HG02852 (cell line): ENCODE data around the gene KIF21A.

Experiments used
- ATAC-seq: cut with Tn5 transposase; IDR thresholded peaks from one replicate; pipeline ENCODE4 v1.9.1; 2021; ENCODE audit warnings: mild to moderate bottlenecking, moderate library complexity; ENCODE audit not compliant: unreplicated experiment

The KIF21A gene

DNA sequence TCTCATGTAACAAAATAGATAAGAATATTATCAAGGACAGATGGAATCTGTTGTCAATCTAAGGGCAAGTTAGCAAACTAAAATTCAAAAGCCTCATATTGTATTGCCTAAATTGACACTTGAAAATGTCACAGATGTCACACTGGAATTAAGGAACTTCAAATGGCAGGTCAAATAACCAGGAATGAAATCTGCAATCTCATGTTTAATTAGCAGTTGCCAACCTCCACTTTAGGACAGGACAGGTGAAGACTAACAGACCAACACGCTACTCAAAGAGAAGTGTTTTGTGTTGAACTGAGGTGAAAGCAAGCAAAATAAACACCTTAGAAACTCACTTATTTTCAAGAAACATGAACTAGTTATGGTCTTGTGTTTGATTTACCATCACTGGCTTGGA is 11.1 kb downstream of the KIF21A start:
- ATAC-seq = no peak

DNA sequence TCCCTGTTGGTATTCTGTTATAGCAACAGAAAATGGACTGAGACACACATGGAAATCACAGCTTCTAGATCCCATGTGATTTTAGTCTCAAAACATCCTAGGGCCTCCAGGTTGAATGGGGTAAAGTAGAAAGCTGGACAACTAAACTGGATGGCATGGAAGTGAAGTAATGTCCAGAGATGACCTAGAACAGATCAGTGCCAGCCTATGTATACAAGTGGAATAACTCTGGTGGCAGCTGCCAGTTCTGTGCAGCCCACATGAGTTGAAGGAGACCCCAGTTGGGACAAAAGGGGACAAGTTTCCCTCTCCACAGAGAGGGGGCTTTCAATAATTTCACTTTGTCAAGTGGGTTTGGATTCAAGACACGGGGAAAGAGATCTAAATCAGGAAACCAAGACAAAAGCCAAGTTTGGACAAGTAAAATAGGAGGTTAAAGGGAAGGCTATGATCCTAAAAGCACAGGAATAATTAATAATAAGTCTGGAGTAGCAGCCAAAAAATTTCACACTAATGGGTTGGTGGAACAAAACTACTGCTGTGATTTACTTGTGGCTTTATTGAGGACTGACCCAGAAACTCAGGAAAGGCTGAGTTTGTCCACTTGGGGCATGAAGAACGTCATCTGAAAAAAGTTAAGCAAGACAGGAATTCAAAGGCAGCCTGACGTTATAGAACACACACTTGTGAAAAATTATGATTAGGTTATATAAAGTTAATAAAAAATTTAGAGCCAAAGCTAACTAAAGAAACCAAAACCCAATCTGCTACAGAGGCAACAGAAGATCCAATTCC is 11.7 kb downstream of the KIF21A start:
- no peak for ATAC-seq

- ATAC-seq = no peak
Measured at GRCh38 chr12:39429809-39430208, 13.1 kb downstream of the KIF21A start.

DNA sequence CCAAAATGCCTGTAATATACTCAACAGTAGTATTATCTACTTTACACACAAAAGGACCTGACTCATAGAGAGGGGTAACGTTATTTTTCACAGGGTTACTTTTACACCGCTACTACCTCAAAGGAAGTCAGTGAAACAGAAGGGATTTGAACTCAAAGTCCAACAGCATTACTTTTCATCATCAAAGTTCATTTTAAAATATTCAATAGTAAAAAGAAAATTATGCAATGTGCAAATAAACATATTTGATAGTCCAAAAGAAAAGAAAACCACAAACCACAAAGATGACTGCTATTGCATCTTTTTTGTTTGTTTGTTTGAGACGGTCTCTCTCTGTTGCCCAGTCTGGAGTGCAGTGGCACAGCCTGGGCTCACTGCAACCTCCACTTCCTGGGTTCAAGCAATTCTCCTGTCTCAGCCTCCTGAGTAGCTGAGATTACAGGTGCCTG is 15.5 kb downstream of the KIF21A start:
- ATAC-seq = no peak

- no peak for ATAC-seq
Measured at GRCh38 chr12:39426636-39427240, 16.2 kb downstream of the KIF21A start.

- ATAC-seq = no peak
Measured at GRCh38 chr12:39420043-39420442, 22.9 kb downstream of the KIF21A start.

DNA sequence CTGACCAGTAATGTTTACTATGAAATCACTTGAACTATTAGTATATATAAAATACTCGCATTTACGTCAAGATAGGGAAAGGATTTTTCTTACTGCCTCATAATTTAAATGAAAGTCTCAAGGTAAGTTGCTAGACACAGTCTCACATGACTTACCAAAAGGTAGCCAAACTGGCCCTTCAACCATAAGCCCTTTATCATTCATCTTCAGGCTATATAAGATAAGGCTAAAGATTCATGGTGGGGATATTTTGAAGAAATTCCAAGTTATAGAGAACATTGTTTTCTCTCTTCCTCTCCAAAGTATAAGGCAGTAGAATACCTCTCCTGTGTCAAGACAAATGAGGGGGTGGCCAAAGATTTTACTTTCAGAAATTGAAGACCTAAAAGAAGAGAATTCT is 23.4 kb downstream of the KIF21A start:
- no peak for ATAC-seq

GRCh38 chr12:39417916-39418315 is 25.0 kb downstream of the KIF21A start:
- no peak for ATAC-seq

DNA sequence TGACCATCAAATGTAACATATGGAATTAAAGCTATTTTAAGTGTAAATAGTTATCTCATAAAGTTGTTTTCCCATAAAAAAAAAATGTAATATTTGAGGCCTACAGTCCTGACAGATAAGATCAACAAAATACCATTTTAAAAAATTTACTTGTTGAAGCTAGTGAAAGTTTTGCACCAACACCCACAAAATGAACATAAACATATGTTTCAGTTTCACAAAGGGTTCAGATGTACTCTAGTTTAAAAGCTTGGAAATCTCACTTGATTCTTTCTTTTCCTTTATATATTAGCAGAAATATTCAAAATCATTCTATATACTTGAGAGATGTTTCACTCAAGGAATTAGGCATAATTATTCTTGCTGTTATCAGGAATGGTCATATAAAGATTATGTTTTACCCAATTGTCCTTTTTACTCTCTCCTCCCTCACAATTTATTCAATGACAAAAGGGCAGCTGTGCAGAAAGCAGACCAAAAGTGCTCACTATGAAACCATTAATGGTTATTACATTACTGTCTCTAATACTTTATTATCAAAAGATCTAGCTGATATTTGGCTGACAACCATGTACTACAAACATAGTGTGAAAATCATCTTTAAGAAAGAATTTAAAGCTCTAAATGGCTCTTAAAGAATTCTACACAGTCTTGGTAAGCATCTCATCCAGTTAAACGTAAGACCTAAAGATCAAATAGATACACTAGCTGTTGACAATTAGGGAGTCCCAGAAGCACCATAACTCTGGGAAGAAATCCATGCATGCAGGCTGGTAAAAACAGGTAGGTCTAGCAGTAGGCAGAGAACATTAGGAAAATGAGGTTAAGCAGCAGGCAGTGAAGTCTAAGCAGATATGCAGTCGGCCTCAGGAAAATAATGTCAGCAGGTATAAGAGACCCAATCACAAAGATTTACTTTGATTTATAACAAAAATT is 28.8 kb downstream of the KIF21A start:
- ATAC-seq = no peak

DNA sequence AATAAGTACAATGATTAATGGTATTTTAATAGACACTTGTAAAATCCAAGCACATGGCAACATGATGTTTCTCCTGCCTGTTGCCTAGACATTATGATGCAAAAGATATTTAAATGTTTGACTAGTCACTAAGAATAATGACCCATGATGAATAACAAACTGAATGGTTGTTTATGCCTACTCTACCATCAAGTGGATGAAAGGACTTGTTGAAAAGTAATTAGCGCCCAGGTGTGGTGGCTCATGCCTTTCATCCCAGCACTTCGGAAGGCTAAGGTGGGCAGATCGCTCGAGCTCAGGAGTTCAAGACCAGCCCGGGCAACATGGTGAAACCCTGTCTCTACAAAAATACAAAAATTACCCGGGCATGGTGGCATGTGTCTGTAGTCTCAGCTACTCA is 30.7 kb downstream of the KIF21A start:
- ATAC-seq = no peak

DNA sequence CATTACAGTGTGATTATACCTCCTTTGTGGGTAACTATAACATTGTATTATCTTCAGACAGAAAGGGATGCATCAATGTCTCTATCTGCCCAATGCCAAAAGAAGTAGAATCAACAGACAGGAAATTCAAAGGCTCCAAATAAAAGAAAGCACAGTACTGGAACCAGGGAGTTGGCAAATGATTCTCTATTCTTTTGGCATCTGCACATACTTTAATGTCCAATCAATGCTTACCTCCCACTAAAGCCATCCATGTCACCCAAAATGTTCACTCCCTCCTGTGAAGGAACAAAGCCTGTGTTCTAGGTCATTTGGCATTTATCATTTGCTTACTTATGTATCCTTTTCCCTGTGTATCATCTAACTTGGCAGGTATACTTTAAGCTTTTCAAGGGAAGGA is 36.7 kb downstream of the KIF21A start:
- no peak for ATAC-seq

GRCh38 chr12:39405580-39405979 is 37.3 kb downstream of the KIF21A start:
- ATAC-seq = peak; percentile 50

DNA sequence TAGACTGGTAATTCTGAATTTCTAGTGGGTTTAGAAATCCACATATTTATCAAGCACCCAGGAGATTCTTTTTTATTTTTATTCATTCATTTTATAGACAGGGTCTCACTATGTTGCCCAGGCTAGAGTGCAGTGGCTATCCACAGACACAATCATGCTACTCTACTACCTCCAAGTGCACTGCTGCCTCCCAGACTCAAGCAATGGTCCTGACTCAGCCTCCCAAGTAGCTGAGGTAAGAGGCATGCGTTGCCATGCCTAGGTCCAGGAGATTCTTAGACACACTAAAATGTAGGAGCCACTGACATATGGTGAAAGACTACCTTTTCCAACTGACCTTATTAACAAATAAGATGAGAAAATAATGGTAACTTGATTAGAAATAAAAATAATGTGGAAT is 38.9 kb downstream of the KIF21A start:
- no peak for ATAC-seq

GRCh38 chr12:39403376-39403775 is 39.5 kb downstream of the KIF21A start:
- no peak for ATAC-seq

DNA sequence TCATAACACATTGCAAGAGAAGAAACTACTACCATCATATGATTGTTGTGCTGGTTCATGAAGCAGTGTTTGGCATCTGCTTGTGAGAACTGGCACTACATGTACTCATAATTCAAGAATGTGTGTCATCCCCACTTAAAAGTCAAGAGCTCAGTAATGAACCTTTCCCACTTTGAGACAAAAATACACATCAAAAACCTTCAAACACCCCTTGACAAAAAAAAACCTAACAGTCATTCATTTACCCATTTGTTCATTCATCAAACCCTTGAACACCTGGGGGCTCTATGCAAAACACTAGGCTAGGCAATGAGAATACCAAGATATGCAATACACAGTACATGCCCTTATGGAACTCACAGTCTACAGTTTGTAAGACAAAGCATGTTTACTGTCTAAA is 40.0 kb downstream of the KIF21A start:
- ATAC-seq = no peak

DNA sequence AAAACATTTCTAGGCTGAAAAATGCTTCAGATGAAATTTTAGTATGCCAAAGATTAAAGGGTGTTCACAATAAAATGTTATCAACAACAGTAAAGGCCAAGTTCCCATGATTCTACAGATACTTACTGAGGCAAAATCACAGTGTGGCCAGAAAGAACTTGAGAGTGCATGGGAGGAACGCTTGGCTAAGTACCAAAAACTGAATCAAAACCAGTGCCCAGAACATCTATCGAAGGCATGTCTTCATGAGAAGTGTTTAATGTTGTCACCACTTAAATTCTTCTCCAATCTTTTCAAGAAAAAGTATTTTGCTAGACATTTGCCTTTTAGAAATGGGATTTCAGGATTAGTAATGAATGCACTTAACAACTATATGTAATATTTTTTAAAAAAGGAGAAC is 41.5 kb downstream of the KIF21A start:
- ATAC-seq = no peak

- no peak for ATAC-seq
Measured at GRCh38 chr12:39395866-39396265, 47.1 kb downstream of the KIF21A start.

GRCh38 chr12:39393890-39394289 is 49.0 kb downstream of the KIF21A start:
- ATAC-seq = no peak

GRCh38 chr12:39393179-39393578 is 49.7 kb downstream of the KIF21A start:
- ATAC-seq = no peak

DNA sequence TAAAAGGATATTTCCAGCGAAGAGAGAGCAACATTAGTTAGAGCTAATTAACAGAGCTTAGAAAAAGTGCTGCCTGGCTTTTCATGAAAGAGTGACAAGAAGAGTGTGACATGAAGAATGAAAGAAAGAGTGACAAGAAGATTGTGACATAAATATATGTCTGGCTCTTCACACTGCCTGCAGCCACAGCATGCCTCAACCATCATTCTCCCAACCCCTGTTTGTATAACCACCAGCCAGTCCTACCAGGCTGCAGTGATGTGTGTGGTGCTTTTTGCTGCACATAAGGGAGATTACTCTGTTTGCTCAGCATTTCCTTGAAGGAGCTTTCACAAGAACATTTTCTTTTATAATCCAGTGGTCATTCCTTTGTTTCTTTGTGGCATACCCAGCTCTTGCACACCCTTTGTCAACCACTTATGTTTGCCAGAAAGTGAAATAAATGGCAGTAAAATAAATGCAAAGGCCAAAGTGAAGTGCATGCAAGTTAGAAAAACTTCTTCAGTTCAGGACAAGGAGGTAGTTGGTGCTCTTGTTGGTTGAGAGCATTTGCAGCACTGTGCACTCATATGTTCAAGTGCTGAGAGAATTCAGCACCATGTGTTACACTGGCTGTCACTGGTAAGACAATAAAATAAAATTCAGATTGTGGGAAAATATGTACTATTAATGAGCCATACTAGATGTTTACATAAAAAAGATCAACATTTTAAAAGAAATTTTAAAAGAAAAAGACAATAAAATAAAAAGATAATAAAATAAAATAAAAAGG is 50.6 kb downstream of the KIF21A start:
- no peak for ATAC-seq

DNA sequence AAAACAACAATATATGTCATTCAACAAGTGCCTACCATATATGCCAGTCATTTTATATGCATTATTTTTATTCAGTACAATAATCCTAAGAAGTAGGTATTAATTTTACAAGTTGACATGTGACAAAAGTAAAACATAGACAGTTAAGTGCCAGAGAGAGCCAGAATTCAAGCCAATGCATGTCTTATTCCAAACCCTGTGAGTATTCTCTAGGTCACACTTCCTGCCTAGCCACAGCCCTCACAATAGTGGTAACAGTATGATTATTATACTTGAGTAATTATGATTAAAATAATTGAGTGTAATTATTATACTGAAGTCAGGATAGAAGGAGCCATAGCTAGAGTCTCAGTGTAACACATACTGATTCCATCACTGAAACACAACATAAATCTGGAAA is 52.2 kb downstream of the KIF21A start:
- no peak for ATAC-seq
